Tibial artery (tissue), 4 donors: ENCODE data around the gene TARP.
"Not testable (repeated sequence)": the region's sequence is repeated elsewhere in the genome, so short reads cannot be mapped to it uniquely, and the experiment has no call there.

Source experiments
- DNase-seq, 2 donors: peaks; one replicate each; pipeline ENCODE4 v3.0.0-alpha.2; 2019
- H3K27ac ChIP-seq, 2 donors: fragments of 200-600 bp; sonication (generic) in 1 of 2; 1 replicate in 1 of 2; 2 replicates in 1 of 2; pipeline ENCODE4 v1.5.1; 2018 to 2019; ENCODE audit warnings: mild to moderate bottlenecking in 1 of 2
- H3K27me3 ChIP-seq, 2 donors: fragments of 200-600 bp; sonication (generic) in 1 of 2; one replicate each; pipeline versions ENCODE4 v1.5.1 to v1.6.0; 2016 to 2019
- H3K36me3 ChIP-seq, 3 donors: fragments of 200-600 bp; sonication (generic) in 2 of 3; one replicate each; pipeline ENCODE4 v1.5.1; 2016 to 2019; ENCODE audit warnings: mild to moderate bottlenecking in 2 of 3
- H3K4me1 ChIP-seq, 4 donors: fragments of 200-600 bp; sonication (generic) in 2 of 4; 1 replicate in 3 of 4; 2 replicates in 1 of 4; pipeline ENCODE4 v1.5.1; 2016 to 2019
- H3K4me3 ChIP-seq, 2 donors: fragments of 200-600 bp; sonication (generic) in 1 of 2; 1 replicate in 1 of 2; 2 replicates in 1 of 2; pipeline ENCODE4 v1.5.1; 2018 to 2019; ENCODE audit warnings: mild to moderate bottlenecking in 2 of 2
- H3K9me3 ChIP-seq, 3 donors: fragments of 200-600 bp; sonication (generic) in 1 of 3; one replicate each; pipeline ENCODE4 v1.5.1; 2016 to 2019
- intact Hi-C: fragments of 100-400 bp; cut with DNase I; formaldehyde crosslinking; loops from one replicate; pipeline ENCODE4 v1.15.0; 2023; ENCODE audit warnings: low total_unique reads
- TF ChIP-seq, protein P1 (sequence below), 2 experiments: fragments of 200-600 bp in 1 of 2; fragments of 450-650 bp in 1 of 2; IDR thresholded peaks; one replicate each; pipeline ENCODE4 v1.5.1; 2017 to 2019; ENCODE audit warnings: antibody characterized with exemption in 2 of 2, mild to moderate bottlenecking in 1 of 2, moderate library complexity in 1 of 2

The TARP gene

DNA sequence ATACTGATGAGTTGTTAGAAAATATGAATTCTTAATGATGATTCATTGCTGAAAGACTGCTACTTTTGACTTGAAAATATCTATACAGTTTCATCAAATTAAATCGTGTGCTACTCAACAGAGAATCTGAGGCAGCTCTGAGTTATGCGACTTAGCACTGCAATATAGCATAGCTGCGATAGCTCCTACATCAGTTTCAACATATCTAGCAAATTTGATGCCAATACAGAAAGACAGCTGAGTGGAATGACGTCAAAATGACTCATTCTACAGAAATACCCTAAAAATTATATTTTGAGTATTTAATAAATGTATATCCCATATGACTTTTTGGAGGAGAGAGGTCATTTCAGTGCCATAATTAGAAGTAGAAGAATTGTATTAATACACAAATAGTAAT is 1.1 kb upstream of the TARP start:
- no peak for DNase-seq
- H3K27me3 ChIP-seq, result no peaks in the 10 kb centered on the region
- H3K4me3 ChIP-seq, result no peak overlapping the region
- no peaks in the 10 kb centered on the region for H3K36me3 ChIP-seq
- intact Hi-C loops, result no loop called here
- TF ChIP-seq, protein P1, sequence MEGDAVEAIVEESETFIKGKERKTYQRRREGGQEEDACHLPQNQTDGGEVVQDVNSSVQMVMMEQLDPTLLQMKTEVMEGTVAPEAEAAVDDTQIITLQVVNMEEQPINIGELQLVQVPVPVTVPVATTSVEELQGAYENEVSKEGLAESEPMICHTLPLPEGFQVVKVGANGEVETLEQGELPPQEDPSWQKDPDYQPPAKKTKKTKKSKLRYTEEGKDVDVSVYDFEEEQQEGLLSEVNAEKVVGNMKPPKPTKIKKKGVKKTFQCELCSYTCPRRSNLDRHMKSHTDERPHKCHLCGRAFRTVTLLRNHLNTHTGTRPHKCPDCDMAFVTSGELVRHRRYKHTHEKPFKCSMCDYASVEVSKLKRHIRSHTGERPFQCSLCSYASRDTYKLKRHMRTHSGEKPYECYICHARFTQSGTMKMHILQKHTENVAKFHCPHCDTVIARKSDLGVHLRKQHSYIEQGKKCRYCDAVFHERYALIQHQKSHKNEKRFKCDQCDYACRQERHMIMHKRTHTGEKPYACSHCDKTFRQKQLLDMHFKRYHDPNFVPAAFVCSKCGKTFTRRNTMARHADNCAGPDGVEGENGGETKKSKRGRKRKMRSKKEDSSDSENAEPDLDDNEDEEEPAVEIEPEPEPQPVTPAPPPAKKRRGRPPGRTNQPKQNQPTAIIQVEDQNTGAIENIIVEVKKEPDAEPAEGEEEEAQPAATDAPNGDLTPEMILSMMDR (IDR thresholded peaks at IDR 0.05), result no peak
- no peaks in the 10 kb centered on the region for H3K9me3 ChIP-seq
- no peaks in the 10 kb centered on the region for H3K4me1 ChIP-seq
- H3K27ac ChIP-seq, result no peak overlapping the region

DNA sequence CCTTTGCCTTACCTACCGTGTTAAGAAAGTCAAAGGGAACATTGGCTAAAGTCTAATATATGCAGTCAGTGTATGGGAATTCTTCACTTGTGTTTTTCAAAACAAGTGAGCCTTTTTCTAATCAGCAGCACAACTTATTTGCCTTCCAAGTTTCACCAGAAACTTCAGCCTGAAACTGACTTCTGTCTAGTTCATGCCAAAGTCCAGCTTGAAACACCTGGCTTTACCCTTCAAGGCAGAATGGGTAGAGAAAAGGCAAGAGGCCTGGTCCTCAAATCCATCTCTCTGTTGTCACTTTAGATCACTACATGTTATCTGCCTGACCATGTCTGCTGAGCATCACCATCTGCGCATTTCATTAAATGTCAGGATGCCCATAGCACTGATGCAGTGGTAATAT is 3.0 kb downstream of the TARP start:
- H3K27me3 ChIP-seq, H3K36me3 ChIP-seq, DNase-seq, intact Hi-C loops, H3K27ac ChIP-seq, H3K4me1 ChIP-seq, H3K4me3 ChIP-seq, H3K9me3 ChIP-seq: not testable (repeated sequence)

DNA sequence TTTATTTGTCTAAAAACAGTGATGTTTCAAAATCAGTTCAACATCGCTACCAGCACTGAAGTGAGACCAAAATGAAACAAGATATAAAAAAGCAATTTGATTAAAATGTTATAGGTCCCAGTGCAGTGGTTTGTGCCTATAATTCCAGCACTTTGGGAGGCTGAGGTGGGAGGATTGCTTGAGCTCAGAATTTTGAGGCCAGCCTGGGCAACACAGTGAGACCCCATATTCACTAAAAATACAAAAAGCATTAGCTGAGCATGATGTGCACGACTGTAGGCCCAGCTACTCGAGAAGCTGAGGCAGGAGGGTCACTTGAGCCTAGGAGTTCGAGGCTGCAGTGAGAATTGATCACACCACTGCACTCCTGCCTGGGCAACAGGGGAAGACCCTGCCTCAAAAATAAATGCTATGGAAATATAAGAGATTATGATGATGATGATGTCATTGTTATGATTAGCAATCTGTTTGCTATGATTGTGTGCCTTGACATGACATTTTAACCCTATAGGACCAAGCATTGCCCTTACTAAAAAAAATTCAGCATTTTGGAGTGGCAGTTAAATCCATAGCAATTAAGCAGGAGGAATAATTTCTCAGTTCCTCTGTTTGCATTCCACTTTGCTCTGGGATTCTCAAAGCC is 3.6 kb downstream of the TARP start:
- H3K9me3 ChIP-seq, H3K4me3 ChIP-seq, H3K36me3 ChIP-seq, H3K4me1 ChIP-seq, H3K27me3 ChIP-seq, DNase-seq, H3K27ac ChIP-seq, intact Hi-C loops: not testable (repeated sequence)

DNA sequence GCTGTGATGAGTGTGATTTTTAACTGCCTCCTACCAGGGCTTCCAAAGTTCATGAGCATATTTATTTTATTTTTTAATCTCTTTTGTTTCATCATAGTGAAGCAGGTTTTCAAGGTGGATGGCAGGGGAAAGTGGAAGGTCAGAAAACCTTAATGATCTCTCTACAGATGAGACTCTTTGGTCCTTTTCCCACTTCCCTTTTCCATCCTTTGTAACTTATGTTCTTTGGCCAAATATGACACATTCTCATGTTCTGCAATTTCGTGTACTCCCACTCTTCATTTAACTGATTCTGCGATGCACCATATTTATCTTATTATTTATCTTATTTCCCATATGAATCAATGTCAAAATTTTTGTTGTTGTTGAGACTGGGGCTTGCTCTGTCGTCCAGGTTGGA is 7.5 kb downstream of the TARP start:
- H3K9me3 ChIP-seq, H3K4me3 ChIP-seq, DNase-seq, intact Hi-C loops, H3K36me3 ChIP-seq, H3K27ac ChIP-seq, H3K27me3 ChIP-seq, H3K4me1 ChIP-seq: not testable (repeated sequence)

DNA sequence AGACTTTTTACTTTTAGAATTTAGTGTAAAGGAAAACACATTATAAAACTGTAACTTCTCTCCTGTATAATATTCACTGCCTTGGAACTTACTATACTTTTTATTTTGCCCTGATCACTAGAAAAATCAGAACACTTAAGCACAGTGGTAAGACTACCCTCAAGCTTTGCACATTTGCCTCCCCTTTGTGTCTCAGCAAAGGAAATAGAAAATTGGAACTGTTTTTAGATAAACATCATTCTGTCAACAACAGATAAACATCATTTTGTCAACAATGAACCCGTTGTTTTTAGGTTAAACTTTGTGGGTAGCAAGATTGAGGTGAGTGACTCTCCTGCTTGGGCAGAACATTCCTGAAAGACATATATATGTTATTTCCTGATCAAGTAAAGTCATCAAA is 8.8 kb downstream of the TARP start:
- H3K27ac ChIP-seq, H3K36me3 ChIP-seq, H3K4me1 ChIP-seq, DNase-seq, H3K9me3 ChIP-seq, H3K4me3 ChIP-seq, intact Hi-C loops, H3K27me3 ChIP-seq: not testable (repeated sequence)

DNA sequence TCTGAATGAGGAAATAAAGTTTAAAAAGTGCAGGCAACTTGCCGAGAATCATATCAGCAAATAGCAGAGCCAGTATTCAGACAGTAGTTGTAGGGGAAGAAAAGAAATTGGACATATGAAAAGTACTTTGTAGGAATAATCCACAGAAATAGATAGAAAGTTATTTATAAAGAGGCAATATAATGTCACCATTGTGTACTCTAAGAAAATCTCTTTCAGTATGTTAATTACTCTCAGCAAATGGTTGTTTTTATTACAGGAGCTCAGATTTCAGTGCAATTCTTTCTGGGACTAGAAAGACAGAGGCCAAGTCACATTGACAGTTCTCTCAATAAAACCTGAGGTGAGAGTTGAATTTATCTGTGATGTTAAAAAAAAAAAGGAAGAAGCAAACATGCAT is 10.2 kb downstream of the TARP start:
- H3K4me1 ChIP-seq, DNase-seq, H3K27me3 ChIP-seq, intact Hi-C loops, H3K4me3 ChIP-seq, H3K9me3 ChIP-seq, H3K36me3 ChIP-seq, H3K27ac ChIP-seq: not testable (repeated sequence)

DNA sequence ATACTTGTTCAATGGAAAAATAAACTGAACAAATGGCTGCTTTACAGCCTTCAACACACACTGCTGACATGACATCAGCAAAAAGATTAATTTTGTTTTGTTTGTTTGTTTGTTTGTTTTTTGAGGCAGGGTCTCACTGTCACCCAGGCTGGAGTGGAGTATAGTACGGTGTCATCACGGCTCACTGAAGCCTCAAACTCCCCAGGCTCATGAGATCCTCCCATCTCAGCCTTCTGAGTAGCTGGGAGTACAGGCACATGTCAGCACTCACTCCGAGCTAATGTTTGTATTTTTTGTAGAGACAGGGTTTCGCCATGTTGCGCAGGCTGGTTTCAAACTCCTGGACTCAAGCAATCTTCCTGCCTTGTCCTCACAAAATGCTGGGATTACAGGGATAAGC is 10.9 kb downstream of the TARP start:
- H3K27ac ChIP-seq, result no peak overlapping the region
- H3K9me3 ChIP-seq, result no peaks in the 10 kb centered on the region
- TF ChIP-seq, protein P1 (IDR thresholded peaks at IDR 0.05), result no peak
- intact Hi-C loops, result no loop called here
- no peak overlapping the region for H3K4me3 ChIP-seq
- no peaks in the 10 kb centered on the region for H3K4me1 ChIP-seq
- H3K27me3 ChIP-seq, result no peaks in the 10 kb centered on the region
- DNase-seq, result no peak
- H3K36me3 ChIP-seq, result no peaks in the 10 kb centered on the region

DNA sequence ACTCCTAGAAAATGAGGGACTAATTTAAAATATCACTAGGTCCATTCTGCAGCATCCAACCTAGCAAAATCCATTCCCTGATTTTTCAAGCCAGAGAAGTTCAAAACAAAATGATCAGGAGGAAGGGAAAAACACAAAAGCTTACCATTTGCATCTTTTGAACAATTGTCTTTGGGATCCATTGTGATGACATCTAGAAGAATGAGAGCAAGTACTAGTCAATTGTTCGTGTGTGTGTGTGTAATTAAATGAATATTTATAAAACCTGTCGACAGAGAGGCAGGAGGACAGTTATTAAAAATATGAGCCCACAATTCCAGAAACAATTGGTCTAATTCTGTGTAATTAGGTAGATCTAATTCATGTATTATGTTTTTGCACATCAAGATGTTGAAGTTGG is 11.4 kb downstream of the TARP start:
- H3K36me3 ChIP-seq, H3K27me3 ChIP-seq, H3K27ac ChIP-seq, H3K9me3 ChIP-seq, H3K4me3 ChIP-seq, DNase-seq, intact Hi-C loops, H3K4me1 ChIP-seq: not testable (repeated sequence)

DNA sequence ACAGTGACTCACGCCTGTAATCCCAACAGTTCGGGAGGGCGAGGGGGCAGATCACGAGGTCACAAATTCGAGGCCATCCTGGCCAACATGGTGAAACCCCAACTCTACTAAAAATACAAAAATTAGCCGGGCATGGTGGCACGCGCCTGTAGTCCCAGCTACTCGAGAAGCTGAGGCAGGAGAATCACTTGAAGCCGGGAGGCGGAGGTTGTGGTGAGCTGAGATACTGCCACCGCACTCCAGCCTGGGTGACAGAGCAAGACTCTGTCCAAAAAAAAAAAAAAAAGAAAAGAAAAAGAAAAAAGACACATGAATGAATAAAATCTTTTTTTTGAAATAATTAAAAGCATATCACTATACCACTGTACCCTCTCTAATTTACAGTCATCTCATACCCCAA is 11.8 kb downstream of the TARP start:
- H3K27ac ChIP-seq, H3K36me3 ChIP-seq, H3K4me3 ChIP-seq, intact Hi-C loops, H3K9me3 ChIP-seq, DNase-seq, H3K4me1 ChIP-seq, H3K27me3 ChIP-seq: not testable (repeated sequence)

DNA sequence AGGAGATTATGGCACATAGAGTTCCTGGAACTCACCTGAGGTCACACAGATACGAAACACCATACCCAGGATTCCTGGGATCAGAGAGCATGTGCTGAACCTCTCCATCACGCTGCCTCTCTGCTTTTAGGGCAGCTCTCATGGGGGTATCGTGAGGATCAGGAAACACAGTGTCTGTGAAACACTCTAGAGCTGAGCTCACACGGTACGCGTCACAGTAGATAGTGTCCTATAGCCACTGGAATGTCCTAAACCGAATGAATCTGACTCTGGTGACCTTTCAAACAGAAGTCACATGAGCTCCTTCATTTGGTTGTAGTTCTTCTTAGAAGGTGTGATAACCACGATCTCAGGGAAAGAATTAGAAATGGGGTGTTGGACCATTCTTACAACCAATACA is 14.3 kb downstream of the TARP start:
- H3K9me3 ChIP-seq, H3K4me1 ChIP-seq, H3K36me3 ChIP-seq, DNase-seq, H3K4me3 ChIP-seq, H3K27me3 ChIP-seq, intact Hi-C loops, H3K27ac ChIP-seq: not testable (repeated sequence)
